A549 (cell line): ENCODE data around the gene VSIG4. TPM values are rescaled to one million over a fixed set of nuclear protein-coding genes. Genes with fewer than 3 reads are reported as not detected.

Source experiments
- ATAC-seq, 2 experiments: fragments of 200-7000 bp in 1 of 2; fragments of >200 bp in 1 of 2; cut with Nextera tagmentation in 1 of 2; cut with Tn5 transposase in 1 of 2; 3 replicates each; pipeline versions ENCODE4 v1.8.0 to v1.9.1; 2018 to 2020; ENCODE audit warnings: mild to moderate bottlenecking in 1 of 2, moderate library complexity in 1 of 2
- CTCF ChIA-PET: fragments of 300-600 bp; sonication (Branson Sonifier 250); formaldehyde crosslinking; extraction: SDS; loops from one replicate; lab custom pipeline; 2021; ENCODE audit warnings: antibody characterized with exemption, inconsistent platforms; lab: Yijun Ruan, JAX
- POLR2A ChIA-PET: fragments of 350-600 bp; formaldehyde crosslinking; extraction: SDS; loops from one replicate; lab custom pipeline; 2021; ENCODE audit warnings: antibody characterized with exemption, inconsistent platforms; lab: Yijun Ruan, JAX
- DNase-seq, 2 experiments: peaks; one replicate each; pipeline versions ENCODE4 v3.0.0 to v3.0.0-alpha.2; 2011 to 2016; ENCODE audit warnings: low read depth in 1 of 2, low spot score in 1 of 2
- FAIRE-seq: peaks from 2 replicates; lab custom pipeline; 2011; peaks lifted over from hg19 to GRCh38; lab: Jason Lieb, UNC
- H3K27ac ChIP-seq, 2 experiments: fragments of >200 bp; sonication (Bioruptor Twin); formaldehyde crosslinking; 3 replicates each; pipeline ENCODE4 v1.5.1; 2016 to 2017
- H3K4me1 ChIP-seq: fragments of >200 bp; sonication (Bioruptor Twin); formaldehyde crosslinking; 3 replicates; pipeline ENCODE4 v1.6.1; 2016
- H3K4me2 ChIP-seq: fragments of >200 bp; sonication (Bioruptor Twin); formaldehyde crosslinking; 3 replicates; pipeline ENCODE4 v1.6.1; 2016
- H3K4me3 ChIP-seq: fragments of >200 bp; sonication (Bioruptor Twin); formaldehyde crosslinking; 3 replicates; pipeline ENCODE4 v1.5.1; 2016
- H3K9me3 ChIP-seq: fragments of >200 bp; sonication (Bioruptor Twin); formaldehyde crosslinking; 3 replicates; pipeline ENCODE4 v1.6.1; 2016
- CBX2 ChIP-seq: fragments of 200-600 bp; sonication (generic); IDR thresholded peaks from 2 replicates; pipeline ENCODE4 v1.6.1; 2016; ENCODE audit warnings: low read depth, mild to moderate bottlenecking, borderline replicate concordance
- CEBPB ChIP-seq, 2 experiments: fragments of >200 bp in 1 of 2; sonication (Bioruptor Twin) in 1 of 2; formaldehyde crosslinking in 1 of 2; IDR thresholded peaks; 2 replicates each; pipeline ENCODE4 v1.6.1; 2012 to 2016
- CHD4 ChIP-seq: fragments of 200-600 bp; sonication (generic); IDR thresholded peaks from 2 replicates; pipeline ENCODE4 v1.6.1; 2016; ENCODE audit warnings: antibody characterized with exemption, mild to moderate bottlenecking, borderline replicate concordance
- EHMT2 ChIP-seq: fragments of 200-600 bp; sonication (generic); IDR thresholded peaks from 2 replicates; pipeline ENCODE4 v1.6.1; 2016; ENCODE audit warnings: antibody characterized with exemption, low read depth, mild to moderate bottlenecking, moderate library complexity
- ESRRA ChIP-seq: fragments of 150-350 bp; IDR thresholded peaks from 2 replicates; pipeline ENCODE4 v1.6.1; 2014; ENCODE audit warnings: mild to moderate bottlenecking, low read length, borderline replicate concordance
- FOSB ChIP-seq: fragments of 250-450 bp; sonication (Bioruptor Pico); IDR thresholded peaks from 2 replicates; pipeline ENCODE4 v1.5.0; 2020; ENCODE audit warnings: mild to moderate bottlenecking, moderate library complexity
- FOXS1 ChIP-seq: fragments of 250-450 bp; sonication (Bioruptor Pico); IDR thresholded peaks from 2 replicates; pipeline ENCODE4 v1.5.0; 2020; ENCODE audit warnings: mild to moderate bottlenecking, moderate library complexity
- HES2 ChIP-seq: fragments of >200 bp; sonication (Bioruptor Twin); formaldehyde crosslinking; IDR thresholded peaks from 2 replicates; pipeline ENCODE4 v1.6.1; 2016
- HOXA7 ChIP-seq: fragments of 250-450 bp; sonication (Bioruptor Pico); IDR thresholded peaks from 2 replicates; pipeline ENCODE4 v1.5.0; 2020; ENCODE audit warnings: mild to moderate bottlenecking, moderate library complexity
- HOXB13 ChIP-seq: fragments of 250-450 bp; sonication (Bioruptor Pico); IDR thresholded peaks from 2 replicates; pipeline ENCODE4 v1.5.0; 2020; ENCODE audit warnings: low read depth, mild to moderate bottlenecking, moderate library complexity
- HOXB5 ChIP-seq: fragments of 250-450 bp; sonication (Bioruptor Pico); IDR thresholded peaks from 2 replicates; pipeline ENCODE4 v1.5.0; 2020; ENCODE audit warnings: mild to moderate bottlenecking, moderate library complexity
- JUN ChIP-seq, 2 experiments: fragments of >200 bp; sonication (Bioruptor Twin); formaldehyde crosslinking; IDR thresholded peaks; 2 replicates in 1 of 2; 3 replicates in 1 of 2; pipeline ENCODE4 v1.6.1; 2016 to 2017
- KDM5A ChIP-seq: fragments of 200-600 bp; sonication (generic); IDR thresholded peaks from 2 replicates; pipeline ENCODE4 v1.6.1; 2016; ENCODE audit warnings: antibody characterized with exemption, mild to moderate bottlenecking
- MAFK ChIP-seq: fragments of 450-650 bp; IDR thresholded peaks from 2 replicates; pipeline ENCODE4 v1.6.1; 2014; ENCODE audit not compliant: partially characterized antibody
- MYC ChIP-seq: IDR thresholded peaks from 2 replicates; pipeline ENCODE4 v1.6.1; 2012; ENCODE audit warnings: mild to moderate bottlenecking, inconsistent platforms, low read length, improper control_type of control experiment, borderline replicate concordance
- PHF8 ChIP-seq: fragments of 200-600 bp; sonication (generic); IDR thresholded peaks from 2 replicates; pipeline ENCODE4 v1.6.1; 2016; ENCODE audit warnings: low read depth, mild to moderate bottlenecking, antibody characterized with exemption, moderate library complexity, borderline replicate concordance
- RNF2 ChIP-seq: fragments of 200-600 bp; sonication (generic); IDR thresholded peaks from 2 replicates; pipeline ENCODE4 v1.6.1; 2016; ENCODE audit warnings: low read depth, mild to moderate bottlenecking, antibody characterized with exemption, moderate library complexity, borderline replicate concordance
- SMC3 ChIP-seq: fragments of >200 bp; sonication (Bioruptor Twin); formaldehyde crosslinking; IDR thresholded peaks from 3 replicates; pipeline ENCODE4 v1.6.1; 2018; ENCODE audit warnings: inconsistent platforms
- SREBF2 ChIP-seq: fragments of 450-650 bp; IDR thresholded peaks from 2 replicates; pipeline ENCODE4 v1.6.1; 2014; ENCODE audit warnings: mild to moderate bottlenecking, moderate library complexity
- ZNF302 ChIP-seq: fragments of 250-450 bp; sonication (Bioruptor Pico); IDR thresholded peaks from 2 replicates; pipeline ENCODE4 v1.9.0; 2021; ENCODE audit warnings: inconsistent platforms, mild to moderate bottlenecking, moderate library complexity
- ZSCAN20 ChIP-seq: fragments of 250-450 bp; sonication (Bioruptor Pico); IDR thresholded peaks from 2 replicates; pipeline ENCODE4 v1.8.0; 2022; ENCODE audit warnings: mild to moderate bottlenecking, moderate library complexity
- whole genome bisulfite sequencing: methylation state at CpG from one replicate; pipeline ENCODE4 v1.1.6; 2017; ENCODE audit errors: missing lambda C conversion rate; 5-methylcytosine and 5-hydroxymethylcytosine counted together
- polyA plus RNA-seq, 4 experiments: library from polyadenylated mRNA; depleted of rRNA in 3 of 4; stranded (reverse); fragments of >200 nt; fragmentation: RNase III in 1 of 4; extraction: RNeasy Plus Mini Kit Qiagen cat#74134 plus additional on column Dnase treatment in 1 of 4; gene quantifications; 2 replicates in 3 of 4; 3 replicates in 1 of 4; pipeline ENCODE4 v1.2.3, GENCODE V29; 2011 to 2017
- TF ChIP-seq, protein P1 (sequence below): fragments of 250-450 bp; sonication (Bioruptor Pico); IDR thresholded peaks from 2 replicates; pipeline ENCODE4 v1.5.0; 2020; ENCODE audit warnings: low read depth, mild to moderate bottlenecking, moderate library complexity
- TF ChIP-seq, protein P2 (sequence below): fragments of 250-450 bp; sonication (Bioruptor Pico); IDR thresholded peaks from 2 replicates; pipeline ENCODE4 v1.5.0; 2021; ENCODE audit warnings: mild to moderate bottlenecking, moderate library complexity, borderline replicate concordance
- TF ChIP-seq, protein P3 (sequence below): fragments of >200 bp; sonication (Bioruptor Twin); formaldehyde crosslinking; IDR thresholded peaks from 3 replicates; pipeline ENCODE4 v1.6.1; 2016

Gene VSIG4
- polyA plus RNA-seq, 2 of the 4 experiments (the other 2 are of a cell fraction): not detected

- CTCF ChIA-PET: no interaction called here
- Histone ChIP-seq H3K9me3 (no peaks in the 10 kb centered on the region), H3K4me1 (no peaks in the 10 kb centered on the region), H3K4me3 (no peak overlapping the region)
- no peak for DNase-seq
- no peak for FAIRE-seq
- TF ChIP-seq CEBPB (IDR thresholded peaks at IDR 0.05): no peak
- TF ChIP-seq, all 56 proteins: peak for 0
- ATAC-seq: no peak
- Histone ChIP-seq H3K4me2 (no peak overlapping the region), H3K27ac (no peak overlapping the region)
- 4% methylated on average over 1 of the region's 1 CpG for WGBS
- POLR2A ChIA-PET: no interaction called here
Measured at GRCh38 chrX:66019310-66019652, 20.6 kb downstream of the VSIG4 start.

DNA sequence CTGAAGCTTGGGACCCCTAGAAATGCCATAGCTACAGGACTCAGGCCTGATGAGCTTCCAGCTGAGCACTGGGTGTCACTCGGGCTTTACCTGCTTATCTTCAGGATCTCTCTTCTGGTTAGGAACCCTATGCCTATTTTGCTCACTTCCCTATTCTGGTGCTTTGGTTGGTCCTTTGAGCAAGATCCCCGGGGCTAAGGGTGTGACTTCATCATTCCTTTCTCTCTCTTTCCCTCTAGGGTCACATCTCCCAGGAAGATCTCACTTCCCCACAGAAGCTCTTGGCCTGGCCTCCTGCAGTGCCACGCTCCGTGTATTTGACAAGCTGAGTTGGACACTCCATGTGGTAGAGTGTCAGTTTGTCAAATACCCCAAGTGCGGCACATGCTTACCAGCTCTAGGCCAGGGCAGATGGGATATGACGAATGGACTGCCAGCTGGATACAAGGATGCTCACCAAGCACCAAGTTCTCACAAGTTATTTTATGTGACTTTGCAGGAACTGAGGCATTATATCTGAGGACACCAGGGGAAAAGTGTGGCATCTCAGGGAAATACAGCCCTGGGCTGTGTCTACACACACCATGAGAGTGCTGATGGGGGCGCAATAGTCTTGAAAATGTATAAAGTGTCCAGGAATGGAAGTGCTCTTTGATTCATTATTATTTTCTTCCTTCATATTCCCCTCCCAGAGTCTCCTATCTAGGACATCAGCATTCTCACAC, 21.1 kb downstream of the VSIG4 start:
- Histone ChIP-seq H3K27ac (no peak overlapping the region), H3K4me1 (no peaks in the 10 kb centered on the region), H3K4me3 (no peak overlapping the region), H3K9me3 (no peaks in the 10 kb centered on the region), H3K4me2 (no peak overlapping the region)
- TF ChIP-seq EHMT2: no peak
- TF ChIP-seq MYC: no peak
- no peak for TF ChIP-seq KDM5A
- TF ChIP-seq, protein P1, sequence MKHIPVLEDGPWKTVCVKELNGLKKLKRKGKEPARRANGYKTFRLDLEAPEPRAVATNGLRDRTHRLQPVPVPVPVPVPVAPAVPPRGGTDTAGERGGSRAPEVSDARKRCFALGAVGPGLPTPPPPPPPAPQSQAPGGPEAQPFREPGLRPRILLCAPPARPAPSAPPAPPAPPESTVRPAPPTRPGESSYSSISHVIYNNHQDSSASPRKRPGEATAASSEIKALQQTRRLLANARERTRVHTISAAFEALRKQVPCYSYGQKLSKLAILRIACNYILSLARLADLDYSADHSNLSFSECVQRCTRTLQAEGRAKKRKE (CRISPR knock-in tag): no peak
- TF ChIP-seq FOXS1 (CRISPR knock-in tag): no peak
- TF ChIP-seq RNF2: no peak
- no peak for TF ChIP-seq CBX2
- TF ChIP-seq JUN (IDR thresholded peaks at IDR 0.05): no peak
- TF ChIP-seq SREBF2: no peak
- FAIRE-seq (no peak), ATAC-seq (no peak), DNase-seq (no peak)
- 4% methylated on average over 7 of the region's 7 CpGs for WGBS
- CTCF ChIA-PET: no interaction called here
- POLR2A ChIA-PET: no interaction called here

DNA sequence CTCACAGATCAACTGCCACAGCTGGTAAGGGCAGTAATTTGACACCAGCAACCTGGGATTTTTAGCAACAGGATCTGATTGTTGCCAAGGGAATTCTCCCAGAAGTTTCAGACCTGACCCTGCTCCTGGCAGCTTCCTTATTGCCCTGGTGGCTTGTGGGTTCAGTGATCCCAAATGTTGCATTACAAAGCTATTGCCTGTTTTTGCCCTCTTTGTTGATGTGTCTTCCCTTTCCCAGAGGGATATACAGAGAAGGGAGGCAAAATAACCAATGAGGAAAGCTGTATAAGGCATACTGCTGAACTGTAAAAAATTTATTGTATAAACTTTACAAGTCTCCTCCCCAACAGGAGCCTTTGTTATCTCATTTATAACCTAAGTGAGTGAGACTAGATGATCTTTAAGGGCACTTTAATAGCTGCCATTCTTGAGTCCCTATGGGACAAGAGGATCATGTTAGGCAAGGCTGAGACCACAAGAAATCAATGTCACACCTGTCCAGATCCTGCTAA, 22.2 kb downstream of the VSIG4 start:
- POLR2A ChIA-PET: no interaction called here
- no peaks in the 10 kb centered on the region for H3K9me3 ChIP-seq
- FAIRE-seq (no peak), DNase-seq (no peak), ATAC-seq (no peak)
- TF ChIP-seq KDM5A (no peak), ZSCAN20 (CRISPR knock-in tag) (no peak), CHD4 (no peak), FOSB (CRISPR knock-in tag) (no peak), HOXB5 (no peak), PHF8 (no peak), HOXA7 (no peak), MAFK (no peak), ESRRA (no peak), HOXB13 (CRISPR knock-in tag) (no peak), RNF2 (no peak), FOXS1 (CRISPR knock-in tag) (no peak), ZNF302 (CRISPR knock-in tag) (no peak), HES2 (no peak), SREBF2 (no peak), SMC3 (no peak)
- TF ChIP-seq, protein P2, sequence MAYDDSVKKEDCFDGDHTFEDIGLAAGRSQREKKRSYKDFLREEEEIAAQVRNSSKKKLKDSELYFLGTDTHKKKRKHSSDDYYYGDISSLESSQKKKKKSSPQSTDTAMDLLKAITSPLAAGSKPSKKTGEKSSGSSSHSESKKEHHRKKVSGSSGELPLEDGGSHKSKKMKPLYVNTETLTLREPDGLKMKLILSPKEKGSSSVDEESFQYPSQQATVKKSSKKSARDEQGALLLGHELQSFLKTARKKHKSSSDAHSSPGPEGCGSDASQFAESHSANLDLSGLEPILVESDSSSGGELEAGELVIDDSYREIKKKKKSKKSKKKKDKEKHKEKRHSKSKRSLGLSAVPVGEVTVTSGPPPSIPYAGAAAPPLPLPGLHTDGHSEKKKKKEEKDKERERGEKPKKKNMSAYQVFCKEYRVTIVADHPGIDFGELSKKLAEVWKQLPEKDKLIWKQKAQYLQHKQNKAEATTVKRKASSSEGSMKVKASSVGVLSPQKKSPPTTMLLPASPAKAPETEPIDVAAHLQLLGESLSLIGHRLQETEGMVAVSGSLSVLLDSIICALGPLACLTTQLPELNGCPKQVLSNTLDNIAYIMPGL (CRISPR knock-in tag): no peak
- TF ChIP-seq, protein P3, sequence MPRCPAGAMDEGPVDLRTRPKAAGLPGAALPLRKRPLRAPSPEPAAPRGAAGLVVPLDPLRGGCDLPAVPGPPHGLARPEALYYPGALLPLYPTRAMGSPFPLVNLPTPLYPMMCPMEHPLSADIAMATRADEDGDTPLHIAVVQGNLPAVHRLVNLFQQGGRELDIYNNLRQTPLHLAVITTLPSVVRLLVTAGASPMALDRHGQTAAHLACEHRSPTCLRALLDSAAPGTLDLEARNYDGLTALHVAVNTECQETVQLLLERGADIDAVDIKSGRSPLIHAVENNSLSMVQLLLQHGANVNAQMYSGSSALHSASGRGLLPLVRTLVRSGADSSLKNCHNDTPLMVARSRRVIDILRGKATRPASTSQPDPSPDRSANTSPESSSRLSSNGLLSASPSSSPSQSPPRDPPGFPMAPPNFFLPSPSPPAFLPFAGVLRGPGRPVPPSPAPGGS: no peak
- no peak overlapping the region for H3K4me3 ChIP-seq
- H3K4me2 ChIP-seq: no peak overlapping the region
- CTCF ChIA-PET: no interaction called here
- no peak overlapping the region for H3K27ac ChIP-seq
- H3K4me1 ChIP-seq: no peaks in the 10 kb centered on the region
